ENCODE data around the gene USP47.

Gene USP47

DNA sequence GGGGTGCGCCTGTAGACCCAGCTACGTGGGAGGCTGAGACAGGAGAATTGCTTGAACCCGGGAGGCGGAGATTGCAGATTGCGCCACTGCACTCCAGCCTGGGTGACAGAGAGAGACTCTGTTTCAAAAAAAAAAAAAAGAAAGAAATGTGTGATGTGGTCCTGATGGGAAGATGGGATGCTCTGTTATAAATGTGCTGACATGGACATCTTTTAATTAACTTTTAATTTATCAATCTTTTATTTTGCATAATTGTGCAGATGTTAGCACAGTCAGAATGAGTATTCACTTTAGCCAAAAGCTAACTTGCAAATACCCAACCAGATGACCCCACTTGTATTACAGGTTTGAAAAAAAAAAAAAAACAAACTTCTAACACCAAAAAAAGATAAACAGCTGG, 23.8 kb upstream of the USP47 start:
- Histone ChIP-seq H4K20me1 (ENCODE audit: insufficient read depth, low read length) (no peaks in the 10 kb centered on the region), H2AFZ (ENCODE audit: low read depth, low read length) (no peak overlapping the region), H3K4me1 (ENCODE audit: insufficient read depth, low read length) (no peaks in the 10 kb centered on the region), H3K36me3 (ENCODE audit: insufficient read depth, low read length) (no peaks in the 10 kb centered on the region), H3K79me2 (ENCODE audit: insufficient read depth, low read length) (no peaks in the 10 kb centered on the region), H3K27me3 (ENCODE audit: insufficient read depth, low read length, poor library complexity) (peaks cover 14% of the 10 kb centered on the region), H3K9ac (ENCODE audit: low read depth, low read length) (no peak overlapping the region), H3K4me2 (ENCODE audit: insufficient read depth, low read length) (no peak overlapping the region), H3K27ac (ENCODE audit: low read length) (no peak overlapping the region), H3K9me3 (ENCODE audit: insufficient read depth, low read length, severe bottlenecking) (no peaks in the 10 kb centered on the region), H3K4me3 (ENCODE audit: low read depth in 1 of 2, low read length in 2 of 2) (no peak overlapping the region)
- DNase-seq, result no peak
- no peak for TF ChIP-seq EZH2 (IDR thresholded peaks at IDR 0.05; ENCODE audit: borderline replicate concordance, low read depth, low read length, severe bottlenecking)
- TF ChIP-seq, protein P1, sequence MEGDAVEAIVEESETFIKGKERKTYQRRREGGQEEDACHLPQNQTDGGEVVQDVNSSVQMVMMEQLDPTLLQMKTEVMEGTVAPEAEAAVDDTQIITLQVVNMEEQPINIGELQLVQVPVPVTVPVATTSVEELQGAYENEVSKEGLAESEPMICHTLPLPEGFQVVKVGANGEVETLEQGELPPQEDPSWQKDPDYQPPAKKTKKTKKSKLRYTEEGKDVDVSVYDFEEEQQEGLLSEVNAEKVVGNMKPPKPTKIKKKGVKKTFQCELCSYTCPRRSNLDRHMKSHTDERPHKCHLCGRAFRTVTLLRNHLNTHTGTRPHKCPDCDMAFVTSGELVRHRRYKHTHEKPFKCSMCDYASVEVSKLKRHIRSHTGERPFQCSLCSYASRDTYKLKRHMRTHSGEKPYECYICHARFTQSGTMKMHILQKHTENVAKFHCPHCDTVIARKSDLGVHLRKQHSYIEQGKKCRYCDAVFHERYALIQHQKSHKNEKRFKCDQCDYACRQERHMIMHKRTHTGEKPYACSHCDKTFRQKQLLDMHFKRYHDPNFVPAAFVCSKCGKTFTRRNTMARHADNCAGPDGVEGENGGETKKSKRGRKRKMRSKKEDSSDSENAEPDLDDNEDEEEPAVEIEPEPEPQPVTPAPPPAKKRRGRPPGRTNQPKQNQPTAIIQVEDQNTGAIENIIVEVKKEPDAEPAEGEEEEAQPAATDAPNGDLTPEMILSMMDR (IDR thresholded peaks at IDR 0.05; ENCODE audit: borderline replicate concordance, extremely low read depth, low read length, poor library complexity, severe bottlenecking), result no peak
- no peak for ATAC-seq (ENCODE audit: insufficient read depth, low read depth)

DNA sequence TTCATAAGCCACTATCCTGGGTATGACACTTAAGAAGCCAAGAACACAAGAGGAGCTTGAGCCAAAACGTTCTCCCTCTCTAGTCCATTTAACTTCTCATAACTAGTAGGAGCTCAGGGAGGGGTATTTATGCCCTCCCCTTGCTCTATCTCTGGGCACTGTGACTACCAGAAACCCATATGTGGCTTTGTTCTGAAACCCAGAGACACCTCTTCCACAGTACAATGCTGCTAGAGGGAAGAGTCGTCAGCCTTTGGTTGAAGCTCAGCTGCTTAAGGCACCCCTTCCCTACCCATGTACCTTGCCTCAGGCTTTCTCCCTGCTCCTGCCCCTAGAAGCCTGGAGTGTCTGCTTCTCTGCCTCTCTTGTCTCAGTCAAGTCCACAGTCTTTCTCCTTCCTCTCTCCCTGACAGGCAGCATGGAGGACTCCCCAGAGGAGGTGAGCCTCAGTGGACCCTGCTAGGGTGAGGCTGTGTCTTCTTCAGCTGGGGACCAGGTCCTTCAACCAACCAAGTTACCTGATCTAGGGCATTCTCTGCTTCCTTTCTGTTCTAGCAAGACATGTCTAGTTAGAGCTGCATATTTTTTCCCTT, 23.1 kb upstream of the USP47 start:
- no peak for TF ChIP-seq EZH2 (IDR thresholded peaks at IDR 0.05; ENCODE audit: borderline replicate concordance, low read depth, low read length, severe bottlenecking)
- TF ChIP-seq, protein P1 (IDR thresholded peaks at IDR 0.05; ENCODE audit: borderline replicate concordance, extremely low read depth, low read length, poor library complexity, severe bottlenecking), result no peak
- no peaks in the 10 kb centered on the region for H3K79me2 ChIP-seq (ENCODE audit: insufficient read depth, low read length)
- H2AFZ ChIP-seq (ENCODE audit: low read depth, low read length), result no peak overlapping the region
- H3K4me1 ChIP-seq (ENCODE audit: insufficient read depth, low read length), result no peaks in the 10 kb centered on the region
- no peak for DNase-seq
- ATAC-seq (ENCODE audit: insufficient read depth, low read depth), result no peak
- no peak overlapping the region for H3K27ac ChIP-seq (ENCODE audit: low read length)
- no peaks in the 10 kb centered on the region for H3K36me3 ChIP-seq (ENCODE audit: insufficient read depth, low read length)
- no peaks in the 10 kb centered on the region for H4K20me1 ChIP-seq (ENCODE audit: insufficient read depth, low read length)
- no peaks in the 10 kb centered on the region for H3K9me3 ChIP-seq (ENCODE audit: insufficient read depth, low read length, severe bottlenecking)
- H3K9ac ChIP-seq (ENCODE audit: low read depth, low read length), result no peak overlapping the region
- peaks cover 14% of the 10 kb centered on the region for H3K27me3 ChIP-seq (ENCODE audit: insufficient read depth, low read length, poor library complexity)
- no peak overlapping the region for H3K4me2 ChIP-seq (ENCODE audit: insufficient read depth, low read length)
- no peak overlapping the region for H3K4me3 ChIP-seq (ENCODE audit: low read depth in 1 of 2, low read length in 2 of 2)

DNA sequence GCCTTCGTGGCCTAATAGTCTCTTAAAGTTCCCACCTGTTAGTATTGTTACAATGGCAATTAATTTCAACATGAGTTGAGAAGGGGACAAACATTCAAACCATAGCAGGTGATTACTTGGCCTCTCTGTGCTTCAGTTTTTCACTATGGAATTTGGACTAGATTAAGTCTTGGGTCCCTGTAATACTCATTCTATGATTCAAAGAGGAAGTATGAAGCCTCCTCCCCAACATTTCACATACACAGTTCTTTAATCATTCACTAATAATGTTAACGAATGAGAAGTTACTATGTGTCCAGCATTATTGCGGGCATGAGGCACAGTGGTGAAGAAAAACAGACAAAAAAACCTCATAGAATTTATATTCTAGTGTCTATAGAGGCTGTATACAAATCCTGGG, 19.9 kb upstream of the USP47 start:
- H4K20me1 ChIP-seq (ENCODE audit: insufficient read depth, low read length), result no peaks in the 10 kb centered on the region
- TF ChIP-seq EZH2 (IDR thresholded peaks at IDR 0.05; ENCODE audit: borderline replicate concordance, low read depth, low read length, severe bottlenecking), result no peak
- H2AFZ ChIP-seq (ENCODE audit: low read depth, low read length), result no peak overlapping the region
- H3K4me2 ChIP-seq (ENCODE audit: insufficient read depth, low read length), result no peak overlapping the region
- no peak for ATAC-seq (ENCODE audit: insufficient read depth, low read depth)
- H3K9ac ChIP-seq (ENCODE audit: low read depth, low read length), result no peak overlapping the region
- no peaks in the 10 kb centered on the region for H3K36me3 ChIP-seq (ENCODE audit: insufficient read depth, low read length)
- no peak overlapping the region for H3K27ac ChIP-seq (ENCODE audit: low read length)
- DNase-seq, result no peak
- no peak overlapping the region for H3K4me3 ChIP-seq (ENCODE audit: low read depth in 1 of 2, low read length in 2 of 2)
- no peaks in the 10 kb centered on the region for H3K9me3 ChIP-seq (ENCODE audit: insufficient read depth, low read length, severe bottlenecking)
- no peaks in the 10 kb centered on the region for H3K4me1 ChIP-seq (ENCODE audit: insufficient read depth, low read length)
- H3K27me3 ChIP-seq (ENCODE audit: insufficient read depth, low read length, poor library complexity), result peaks cover 6% of the 10 kb centered on the region
- H3K79me2 ChIP-seq (ENCODE audit: insufficient read depth, low read length), result no peaks in the 10 kb centered on the region

DNA sequence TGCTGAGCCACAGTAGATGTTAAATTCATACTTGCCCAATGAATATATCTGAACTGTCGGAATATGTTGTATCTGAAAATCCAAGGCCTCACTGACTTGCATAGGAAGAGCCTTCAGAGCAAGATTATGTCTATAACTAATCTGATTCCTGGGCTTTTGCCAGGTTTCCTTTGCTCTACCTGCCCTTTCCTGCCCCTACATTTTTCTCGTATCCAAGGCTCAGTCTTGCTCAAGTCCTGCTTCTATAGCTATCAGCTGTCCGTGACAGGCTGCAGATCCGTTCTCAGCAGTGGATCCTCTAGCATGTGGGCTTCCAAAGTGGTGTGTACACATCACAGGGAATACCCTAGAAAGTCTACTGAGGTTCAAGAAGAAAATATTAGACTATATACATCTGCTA, 18.8 kb upstream of the USP47 start:
- DNase-seq (no peak), ATAC-seq (ENCODE audit: insufficient read depth, low read depth) (no peak)
- Histone ChIP-seq H3K9me3 (ENCODE audit: insufficient read depth, low read length, severe bottlenecking) (no peaks in the 10 kb centered on the region), H3K36me3 (ENCODE audit: insufficient read depth, low read length) (no peaks in the 10 kb centered on the region), H3K79me2 (ENCODE audit: insufficient read depth, low read length) (no peaks in the 10 kb centered on the region), H3K4me1 (ENCODE audit: insufficient read depth, low read length) (no peaks in the 10 kb centered on the region), H2AFZ (ENCODE audit: low read depth, low read length) (no peak overlapping the region), H3K4me2 (ENCODE audit: insufficient read depth, low read length) (no peak overlapping the region), H4K20me1 (ENCODE audit: insufficient read depth, low read length) (no peaks in the 10 kb centered on the region), H3K4me3 (ENCODE audit: low read depth in 1 of 2, low read length in 2 of 2) (no peak overlapping the region), H3K27ac (ENCODE audit: low read length) (no peak overlapping the region), H3K9ac (ENCODE audit: low read depth, low read length) (no peak overlapping the region), H3K27me3 (ENCODE audit: insufficient read depth, low read length, poor library complexity) (peaks cover 8% of the 10 kb centered on the region)
- TF ChIP-seq EZH2 (IDR thresholded peaks at IDR 0.05; ENCODE audit: borderline replicate concordance, low read depth, low read length, severe bottlenecking), result no peak
- TF ChIP-seq, protein P1 (IDR thresholded peaks at IDR 0.05; ENCODE audit: borderline replicate concordance, extremely low read depth, low read length, poor library complexity, severe bottlenecking), result no peak
